GM12865 (cell line): ENCODE measurements around the gene NOL8.

Experiments
- DNase-seq: peaks from one replicate; pipeline ENCODE4 v3.0.0; 2010; ENCODE audit warnings: low read depth
- H3K4me3 ChIP-seq: 2 replicates; pipeline ENCODE4 v1.5.1; 2011; ENCODE audit warnings: mild to moderate bottlenecking, low read depth, low read length, control low read depth
- TF ChIP-seq, protein P1 (sequence below): IDR thresholded peaks from 2 replicates; pipeline ENCODE4 v1.5.1; 2011; ENCODE audit warnings: low read length, control low read depth, low read depth, inconsistent platforms; ENCODE audit not compliant: insufficient read depth; ENCODE audit errors: missing control alignments

The NOL8 gene

DNA sequence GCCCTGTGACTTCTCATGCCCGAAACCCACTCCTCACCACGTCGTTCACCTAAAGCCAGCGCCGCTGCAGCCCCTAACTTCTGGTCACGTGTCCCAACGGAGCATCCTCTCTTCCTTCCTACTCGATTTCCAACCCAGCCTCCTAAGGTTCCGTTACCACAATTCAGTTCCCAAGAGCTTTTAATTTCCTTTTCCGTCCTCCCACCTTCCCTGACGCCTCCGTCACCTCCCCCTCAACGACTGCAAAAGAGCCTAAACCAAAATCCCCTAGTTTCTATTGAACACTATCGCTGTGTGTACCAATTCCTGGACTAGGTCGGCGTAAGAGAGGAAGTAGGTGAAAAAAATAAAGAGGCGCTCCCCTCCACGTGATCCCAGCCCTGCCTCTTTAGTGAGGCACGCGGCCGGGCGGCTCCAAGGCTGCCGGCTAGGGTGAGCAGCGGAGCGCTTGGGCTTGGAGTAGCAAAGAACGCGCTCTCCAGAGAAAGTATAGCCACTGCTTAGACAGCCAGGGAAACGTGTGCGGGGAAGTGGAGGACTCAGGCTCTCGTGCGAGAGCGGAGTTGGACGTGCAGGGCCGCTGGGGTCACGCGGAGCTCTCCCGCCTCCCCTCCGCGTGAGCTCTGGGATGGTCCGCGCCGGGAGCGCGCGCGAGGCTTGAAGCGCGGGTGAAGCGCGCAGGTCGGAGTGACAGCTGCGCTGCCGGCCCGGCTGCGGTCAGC lies at the start of gene NOL8, which contains the start of gene CENPP:
Gene NOL8 (minus strand): TSS at position 82 of the 722 bp plus-strand sequence. CDS start 1,189 bp downstream, outside the sequence.
Gene CENPP (plus strand): TSS at position 685 of the 722 bp plus-strand sequence.
- TF ChIP-seq, protein P1, sequence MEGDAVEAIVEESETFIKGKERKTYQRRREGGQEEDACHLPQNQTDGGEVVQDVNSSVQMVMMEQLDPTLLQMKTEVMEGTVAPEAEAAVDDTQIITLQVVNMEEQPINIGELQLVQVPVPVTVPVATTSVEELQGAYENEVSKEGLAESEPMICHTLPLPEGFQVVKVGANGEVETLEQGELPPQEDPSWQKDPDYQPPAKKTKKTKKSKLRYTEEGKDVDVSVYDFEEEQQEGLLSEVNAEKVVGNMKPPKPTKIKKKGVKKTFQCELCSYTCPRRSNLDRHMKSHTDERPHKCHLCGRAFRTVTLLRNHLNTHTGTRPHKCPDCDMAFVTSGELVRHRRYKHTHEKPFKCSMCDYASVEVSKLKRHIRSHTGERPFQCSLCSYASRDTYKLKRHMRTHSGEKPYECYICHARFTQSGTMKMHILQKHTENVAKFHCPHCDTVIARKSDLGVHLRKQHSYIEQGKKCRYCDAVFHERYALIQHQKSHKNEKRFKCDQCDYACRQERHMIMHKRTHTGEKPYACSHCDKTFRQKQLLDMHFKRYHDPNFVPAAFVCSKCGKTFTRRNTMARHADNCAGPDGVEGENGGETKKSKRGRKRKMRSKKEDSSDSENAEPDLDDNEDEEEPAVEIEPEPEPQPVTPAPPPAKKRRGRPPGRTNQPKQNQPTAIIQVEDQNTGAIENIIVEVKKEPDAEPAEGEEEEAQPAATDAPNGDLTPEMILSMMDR = no peak
- peak within 1 kb of the TSS; percentile 93 for H3K4me3 ChIP-seq
- DNase-seq = peak; percentile 91

DNA sequence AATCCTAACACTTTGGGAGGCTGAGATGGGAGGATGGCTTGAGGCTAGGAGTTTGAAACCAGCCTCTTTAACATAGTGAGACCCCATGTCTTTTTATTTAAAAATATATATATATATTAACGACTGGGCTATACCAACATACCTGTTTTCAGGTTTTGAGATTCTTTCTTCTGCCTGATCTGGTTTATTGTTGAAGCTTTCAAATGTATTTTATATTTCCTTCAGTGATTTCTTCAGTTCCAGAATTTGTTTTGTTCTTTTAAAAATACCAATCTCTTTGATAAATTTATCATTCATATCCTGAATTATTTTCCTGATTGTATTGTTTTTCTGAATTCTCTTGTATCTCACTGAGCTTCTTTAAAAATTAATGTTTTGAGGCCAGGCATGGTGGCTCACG lies 48.0 kb upstream of the NOL8 start:
- TF ChIP-seq, protein P1 = no peak
- DNase-seq = no peak
- H3K4me3 ChIP-seq = no peak overlapping the region

DNA sequence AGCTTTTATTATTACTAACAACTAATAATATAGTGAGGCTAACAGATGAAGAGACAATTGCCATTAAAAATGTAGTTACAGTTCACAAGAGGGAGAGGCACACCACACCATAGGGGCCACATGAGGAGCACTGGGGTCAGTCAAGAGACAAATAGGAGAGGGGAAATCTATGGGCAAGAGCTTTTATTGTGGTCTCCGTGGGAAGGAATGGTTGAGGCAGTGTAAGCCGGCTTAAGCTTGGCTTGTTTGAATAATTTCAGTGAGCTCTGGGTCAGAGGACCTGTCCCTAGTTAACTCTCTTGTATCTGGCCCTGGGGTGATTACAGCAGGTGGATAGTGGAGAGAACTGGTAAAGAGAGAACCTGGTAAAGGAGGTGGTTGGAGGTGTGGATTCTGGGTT lies 43.9 kb upstream of the NOL8 start:
- TF ChIP-seq, protein P1 = no peak
- no peak overlapping the region for H3K4me3 ChIP-seq
- no peak for DNase-seq

DNA sequence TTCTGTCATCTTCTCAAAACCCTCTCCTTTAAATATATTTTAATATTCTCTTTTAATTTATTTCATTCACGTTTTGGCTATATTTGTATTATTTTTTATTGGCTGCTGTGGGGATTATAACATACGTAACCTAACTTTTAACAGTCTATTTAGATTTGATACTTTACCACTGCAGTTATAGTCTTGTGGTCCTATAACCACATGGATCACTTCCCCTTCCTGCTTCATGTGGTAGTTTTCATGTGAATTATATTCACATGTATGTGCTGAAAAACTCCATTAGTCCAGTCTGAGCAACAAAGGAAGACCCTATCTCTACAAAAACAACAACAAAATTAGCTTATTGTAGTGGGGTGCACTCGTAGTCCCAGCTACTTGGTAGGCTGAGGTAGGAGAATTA lies 34.9 kb upstream of the NOL8 start:
- peak; percentile 5 for DNase-seq
- TF ChIP-seq, protein P1 = no peak
- H3K4me3 ChIP-seq = no peak overlapping the region

DNA sequence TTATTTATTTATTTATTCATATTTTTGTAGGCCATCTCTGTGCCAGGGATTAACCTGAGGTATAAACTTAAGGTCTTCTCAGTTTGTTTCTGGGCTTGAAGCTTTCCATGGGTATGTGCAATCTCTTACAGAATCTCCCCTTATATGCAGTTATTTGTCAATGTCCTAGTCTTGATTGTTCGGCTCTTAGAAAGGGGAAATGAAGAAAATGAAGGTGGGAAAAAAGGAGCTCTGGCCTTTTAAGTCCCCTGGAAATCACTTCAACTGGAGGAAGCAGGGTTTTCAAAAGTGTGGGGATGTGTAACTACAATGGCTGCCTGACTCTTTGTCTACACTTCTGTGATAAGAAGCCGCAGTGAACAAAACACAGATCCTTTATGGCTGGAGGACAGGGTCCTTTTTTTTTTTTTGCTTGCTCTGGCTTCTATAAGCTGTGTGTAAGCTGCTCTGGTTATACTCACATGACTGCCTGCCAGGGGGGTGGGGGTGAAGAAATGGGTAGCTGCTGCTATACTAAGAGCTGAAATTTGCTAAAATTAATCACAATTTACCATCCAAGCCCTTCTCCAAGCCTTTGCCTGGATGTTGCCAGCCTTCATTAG lies 34.3 kb upstream of the NOL8 start:
- TF ChIP-seq, protein P1 = no peak
- no peak overlapping the region for H3K4me3 ChIP-seq
- no peak for DNase-seq

DNA sequence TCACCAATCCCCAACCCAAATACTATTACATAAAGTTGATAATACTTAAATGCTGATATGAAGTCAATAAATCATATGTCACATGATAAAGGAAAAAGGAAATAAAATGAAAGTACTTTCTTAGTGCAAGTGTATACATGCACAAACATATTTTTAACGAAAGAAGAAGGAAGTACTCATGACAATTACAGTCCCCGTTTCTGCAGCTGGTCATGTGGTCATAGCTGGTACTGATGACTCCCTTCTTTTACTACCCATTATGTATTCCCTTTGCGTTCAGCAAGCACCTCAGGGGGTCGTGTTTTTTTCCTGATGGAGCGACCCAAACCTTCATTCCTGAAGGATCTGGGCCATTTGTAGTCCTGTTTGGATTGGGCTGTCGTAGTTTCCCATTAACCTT lies 27.9 kb upstream of the NOL8 start:
- H3K4me3 ChIP-seq = no peak overlapping the region
- TF ChIP-seq, protein P1 = no peak
- no peak for DNase-seq
